22Rv1 (cell line): Measurements from ENCODE around the gene COL23A1.

Experiments
- H3K27ac ChIP-seq: fragments of 450-650 bp; 2 replicates; pipeline ENCODE4 v1.5.1; 2017
- CTCF ChIP-seq: fragments of 450-650 bp; IDR thresholded peaks from 2 replicates; pipeline ENCODE4 v1.5.1; 2017; ENCODE audit warnings: mild to moderate bottlenecking
- ZFX ChIP-seq: fragments of 450-650 bp; IDR thresholded peaks from 2 replicates; pipeline ENCODE4 v1.6.1; 2017; ENCODE audit warnings: antibody characterized with exemption, borderline replicate concordance

COL23A1 gene

GRCh38 chr5:178467568-178468195 lies 122.5 kb downstream of the COL23A1 start:
- no peak for TF ChIP-seq ZFX
- no peak for TF ChIP-seq CTCF
- no peak overlapping the region for H3K27ac ChIP-seq

- TF ChIP-seq CTCF (no peak), ZFX (no peak)
- H3K27ac ChIP-seq, result no peak overlapping the region
Observed at GRCh38 chr5:178467205-178467567, 123.0 kb downstream of the COL23A1 start.

GRCh38 chr5:178466342-178466741 lies 123.9 kb downstream of the COL23A1 start:
- TF ChIP-seq CTCF (no peak), ZFX (no peak)
- no peak overlapping the region for H3K27ac ChIP-seq

- TF ChIP-seq CTCF (no peak), ZFX (no peak)
- no peak overlapping the region for H3K27ac ChIP-seq
Observed at GRCh38 chr5:178465861-178466288, 124.3 kb downstream of the COL23A1 start.

DNA sequence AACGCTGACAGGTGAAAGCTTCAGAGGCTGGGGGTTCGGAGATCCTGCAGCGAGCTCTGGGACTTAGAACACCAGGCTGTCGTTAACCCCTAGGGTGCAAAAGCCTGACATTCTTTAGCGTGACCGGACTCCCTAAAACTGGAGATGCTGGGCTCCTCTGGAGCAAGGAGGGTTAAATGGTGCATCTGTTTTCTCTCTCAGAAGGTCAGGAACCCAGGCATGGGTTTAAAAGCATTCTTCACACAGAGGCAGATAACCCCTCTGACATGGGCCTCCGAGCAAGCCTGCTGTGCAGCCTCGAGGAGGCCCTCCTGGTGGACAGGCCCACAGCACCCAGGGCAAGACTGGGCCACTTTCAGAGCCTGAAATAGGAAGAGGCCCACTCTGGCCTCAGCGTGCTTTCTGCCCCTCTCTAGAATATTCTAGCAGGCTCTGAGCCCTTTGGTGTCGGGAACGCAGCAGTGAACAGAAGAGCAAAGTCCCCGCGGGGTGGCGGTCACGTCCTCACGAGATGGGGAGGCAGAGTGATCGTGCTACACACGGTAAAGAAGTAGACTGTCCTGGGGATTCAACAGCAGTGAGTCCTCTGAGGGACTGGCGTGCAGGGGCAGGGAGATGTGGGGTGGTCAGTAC lies 124.8 kb downstream of the COL23A1 start:
- no peak overlapping the region for H3K27ac ChIP-seq
- no peak for TF ChIP-seq ZFX
- no peak for TF ChIP-seq CTCF

DNA sequence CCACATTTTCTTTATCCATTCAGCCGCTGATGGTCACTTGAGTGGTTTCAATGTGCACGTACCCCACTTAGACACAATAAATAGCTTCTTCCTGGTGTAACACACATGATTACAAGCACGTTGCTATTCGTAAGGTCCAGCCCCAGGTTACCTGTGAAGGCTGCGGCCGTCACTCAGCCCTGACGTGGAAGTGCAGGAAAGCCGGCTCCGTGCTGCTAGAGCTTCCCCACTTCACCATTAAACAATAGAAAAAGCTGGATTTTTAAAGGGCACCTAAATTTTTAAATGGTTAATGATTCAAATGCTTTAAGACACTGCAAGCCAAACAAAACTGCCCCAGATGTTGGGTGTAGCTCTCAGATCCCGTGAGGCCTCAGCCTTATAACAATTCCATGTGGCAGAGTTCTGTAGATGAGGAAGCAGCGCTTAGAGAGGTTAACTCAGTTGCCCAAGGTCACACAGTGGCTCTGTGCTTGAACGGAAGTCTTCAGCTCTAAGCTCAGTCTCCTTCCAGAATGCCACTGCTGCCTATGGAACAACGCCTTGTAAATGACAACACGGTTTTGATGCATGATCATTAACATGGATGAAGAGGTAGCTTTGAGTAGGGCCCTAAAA lies 125.7 kb downstream of the COL23A1 start:
- no peak for TF ChIP-seq ZFX
- TF ChIP-seq CTCF, result no peak
- H3K27ac ChIP-seq, result no peak overlapping the region
